ENCODE results near the gene FOXP1.

DNA sequence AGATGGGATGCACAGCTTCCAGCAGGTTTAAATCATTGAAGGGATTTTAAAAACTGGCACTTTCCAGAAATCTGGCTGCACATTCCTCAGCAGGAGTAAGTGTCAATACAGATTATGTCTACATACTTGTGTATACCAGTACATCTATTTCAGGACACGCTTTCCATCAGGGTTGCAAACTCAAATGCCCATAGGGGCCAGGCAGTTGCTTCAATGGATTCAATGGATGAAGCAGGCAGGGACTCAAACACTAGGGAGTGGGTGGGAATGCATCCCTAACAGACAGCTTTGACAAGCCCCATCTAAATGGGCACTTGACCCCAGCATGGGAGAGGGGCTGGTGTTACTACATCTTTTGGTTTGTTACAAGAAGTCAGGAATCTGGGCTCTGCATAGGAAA lies 136.8 kb downstream of the FOXP1 start:
- TF ChIP-seq, protein P1, sequence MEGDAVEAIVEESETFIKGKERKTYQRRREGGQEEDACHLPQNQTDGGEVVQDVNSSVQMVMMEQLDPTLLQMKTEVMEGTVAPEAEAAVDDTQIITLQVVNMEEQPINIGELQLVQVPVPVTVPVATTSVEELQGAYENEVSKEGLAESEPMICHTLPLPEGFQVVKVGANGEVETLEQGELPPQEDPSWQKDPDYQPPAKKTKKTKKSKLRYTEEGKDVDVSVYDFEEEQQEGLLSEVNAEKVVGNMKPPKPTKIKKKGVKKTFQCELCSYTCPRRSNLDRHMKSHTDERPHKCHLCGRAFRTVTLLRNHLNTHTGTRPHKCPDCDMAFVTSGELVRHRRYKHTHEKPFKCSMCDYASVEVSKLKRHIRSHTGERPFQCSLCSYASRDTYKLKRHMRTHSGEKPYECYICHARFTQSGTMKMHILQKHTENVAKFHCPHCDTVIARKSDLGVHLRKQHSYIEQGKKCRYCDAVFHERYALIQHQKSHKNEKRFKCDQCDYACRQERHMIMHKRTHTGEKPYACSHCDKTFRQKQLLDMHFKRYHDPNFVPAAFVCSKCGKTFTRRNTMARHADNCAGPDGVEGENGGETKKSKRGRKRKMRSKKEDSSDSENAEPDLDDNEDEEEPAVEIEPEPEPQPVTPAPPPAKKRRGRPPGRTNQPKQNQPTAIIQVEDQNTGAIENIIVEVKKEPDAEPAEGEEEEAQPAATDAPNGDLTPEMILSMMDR (conservative IDR thresholded peaks at IDR 0.05; ENCODE audit: low read depth, low read length), result no peak
- no peak for TF ChIP-seq EZH2 (IDR thresholded peaks at IDR 0.05; ENCODE audit: borderline replicate concordance, low read depth, low read length, poor library complexity, severe bottlenecking)
